ENCODE measurements around the gene AGBL1.

GRCh38 chr15:86872782-86873181, 793.1 kb downstream of the AGBL1 start:
- TF ChIP-seq CTCF (IDR thresholded peaks at IDR 0.05) (no peak), POLR2A (IDR thresholded peaks at IDR 0.05) (no peak)

Measured in right lobe of liver (tissue), 4 donors.